Body of pancreas (tissue), 4 donors: ENCODE results near the gene PTPRN2.

ENCODE experiments used
- POLR2A ChIP-seq, 3 donors: fragments of 450-650 bp; IDR thresholded peaks; one replicate each; pipeline ENCODE4 v1.6.1; 2016; ENCODE audit warnings: antibody characterized with exemption in 3 of 3, mild to moderate bottlenecking in 2 of 3
- TF ChIP-seq, protein P1 (sequence below), 7 experiments: fragments of 450-650 bp in 4 of 7; fragments of 200-600 bp in 3 of 7; sonication (generic) in 3 of 7; IDR thresholded peaks; one replicate each; pipeline ENCODE4 v1.5.1; 2016 to 2019; ENCODE audit warnings: antibody characterized with exemption in 7 of 7

DNA sequence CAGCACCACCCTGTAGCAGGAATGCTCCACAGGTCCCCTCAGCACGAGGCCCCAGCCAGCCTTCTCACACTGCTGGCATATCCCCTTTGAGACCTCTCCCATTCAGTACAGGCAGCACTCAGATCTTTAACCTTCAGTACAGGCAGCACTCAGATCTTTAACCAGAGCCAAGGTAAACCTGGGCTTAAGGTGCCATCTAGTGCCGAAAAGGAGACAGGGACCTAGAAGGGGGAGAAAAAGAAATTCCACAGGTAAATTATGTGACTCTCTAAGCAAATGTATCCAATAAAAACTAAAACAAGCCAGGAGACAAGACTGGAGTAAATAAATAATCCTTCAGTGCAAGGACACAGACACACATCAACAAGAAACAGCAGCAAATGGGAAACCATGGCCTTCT, 358.6 kb downstream of the PTPRN2 start:
- TF ChIP-seq, protein P1, sequence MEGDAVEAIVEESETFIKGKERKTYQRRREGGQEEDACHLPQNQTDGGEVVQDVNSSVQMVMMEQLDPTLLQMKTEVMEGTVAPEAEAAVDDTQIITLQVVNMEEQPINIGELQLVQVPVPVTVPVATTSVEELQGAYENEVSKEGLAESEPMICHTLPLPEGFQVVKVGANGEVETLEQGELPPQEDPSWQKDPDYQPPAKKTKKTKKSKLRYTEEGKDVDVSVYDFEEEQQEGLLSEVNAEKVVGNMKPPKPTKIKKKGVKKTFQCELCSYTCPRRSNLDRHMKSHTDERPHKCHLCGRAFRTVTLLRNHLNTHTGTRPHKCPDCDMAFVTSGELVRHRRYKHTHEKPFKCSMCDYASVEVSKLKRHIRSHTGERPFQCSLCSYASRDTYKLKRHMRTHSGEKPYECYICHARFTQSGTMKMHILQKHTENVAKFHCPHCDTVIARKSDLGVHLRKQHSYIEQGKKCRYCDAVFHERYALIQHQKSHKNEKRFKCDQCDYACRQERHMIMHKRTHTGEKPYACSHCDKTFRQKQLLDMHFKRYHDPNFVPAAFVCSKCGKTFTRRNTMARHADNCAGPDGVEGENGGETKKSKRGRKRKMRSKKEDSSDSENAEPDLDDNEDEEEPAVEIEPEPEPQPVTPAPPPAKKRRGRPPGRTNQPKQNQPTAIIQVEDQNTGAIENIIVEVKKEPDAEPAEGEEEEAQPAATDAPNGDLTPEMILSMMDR (IDR thresholded peaks at IDR 0.05): no peak
- no peak for TF ChIP-seq POLR2A (IDR thresholded peaks at IDR 0.05)
